GM04503 (cell line): Measurements from ENCODE around the gene MAT2A.
A peak's percentile ranks its signal among the peaks of the same experiment; 100 is the strongest.

Experiments
- DNase-seq: peaks from one replicate; pipeline ENCODE4 v3.0.0-alpha.2; 2012; ENCODE audit warnings: low read depth

Gene MAT2A

DNA sequence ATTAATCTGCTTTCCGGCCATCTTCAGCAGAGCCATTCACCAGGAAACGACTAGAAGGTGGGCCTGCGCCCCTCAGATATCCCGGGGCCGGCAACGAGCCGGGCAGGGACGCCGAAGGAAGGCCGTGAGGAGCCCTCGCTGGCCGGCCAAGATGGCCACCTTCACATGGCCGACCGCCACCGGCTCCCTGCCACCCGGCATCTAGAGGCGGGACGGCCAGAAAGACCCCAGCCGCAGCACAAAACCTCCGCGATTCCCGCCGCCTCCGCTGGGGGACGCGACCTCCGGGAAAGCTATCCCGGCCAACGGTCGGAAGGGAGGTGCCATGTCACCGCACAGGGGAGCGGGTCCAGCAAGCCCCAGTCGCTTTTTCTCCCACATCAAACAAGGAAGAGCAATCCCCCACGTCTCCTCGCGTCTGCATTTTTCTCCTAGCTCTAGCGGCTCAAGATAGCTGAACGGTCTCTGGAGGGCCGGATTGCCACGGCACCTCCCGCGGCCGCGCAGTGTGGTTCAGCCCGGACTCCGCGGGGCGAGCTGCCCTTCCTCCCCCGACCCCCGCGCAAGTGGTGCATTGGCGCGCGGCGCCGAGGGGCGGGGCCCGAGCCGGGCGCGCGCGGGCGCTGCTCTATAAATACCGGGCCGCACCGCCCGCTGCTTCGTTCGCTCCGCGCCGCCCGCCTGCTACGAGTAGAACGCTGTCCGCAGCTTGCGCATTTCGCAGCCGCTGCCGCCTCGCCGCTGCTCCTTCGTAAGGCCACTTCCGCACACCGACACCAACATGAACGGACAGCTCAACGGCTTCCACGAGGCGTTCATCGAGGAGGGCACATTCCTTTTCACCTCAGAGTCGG, at the start of gene MAT2A:
Gene MAT2A, plus strand, starts transcription at position 662 of the 854 bp plus-strand sequence. Its CDS starts 120 bp downstream, at position 782.
- no peak for DNase-seq

GRCh38 chr2:85490861-85491755, 47.9 kb upstream of the MAT2A start:
- DNase-seq = no peak

DNA sequence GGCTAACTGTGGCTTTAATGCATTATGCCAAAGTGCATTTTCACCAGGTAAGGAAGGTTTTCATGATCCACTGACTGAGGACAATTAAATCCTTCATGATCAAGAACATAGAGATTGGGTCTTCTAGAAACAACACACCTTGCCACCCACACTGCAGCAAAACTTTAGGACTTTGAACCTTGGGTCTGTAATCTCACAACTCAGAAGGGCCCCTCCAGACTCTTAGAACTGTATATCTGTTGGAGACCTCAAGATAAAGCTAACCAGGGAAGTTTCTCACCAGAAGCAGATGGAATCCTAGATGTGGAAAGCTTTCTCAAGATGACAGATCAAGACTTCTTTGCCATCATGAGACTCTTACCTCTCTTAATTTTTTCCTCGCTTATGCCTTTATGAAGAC, 42.5 kb upstream of the MAT2A start:
- no peak for DNase-seq

DNA sequence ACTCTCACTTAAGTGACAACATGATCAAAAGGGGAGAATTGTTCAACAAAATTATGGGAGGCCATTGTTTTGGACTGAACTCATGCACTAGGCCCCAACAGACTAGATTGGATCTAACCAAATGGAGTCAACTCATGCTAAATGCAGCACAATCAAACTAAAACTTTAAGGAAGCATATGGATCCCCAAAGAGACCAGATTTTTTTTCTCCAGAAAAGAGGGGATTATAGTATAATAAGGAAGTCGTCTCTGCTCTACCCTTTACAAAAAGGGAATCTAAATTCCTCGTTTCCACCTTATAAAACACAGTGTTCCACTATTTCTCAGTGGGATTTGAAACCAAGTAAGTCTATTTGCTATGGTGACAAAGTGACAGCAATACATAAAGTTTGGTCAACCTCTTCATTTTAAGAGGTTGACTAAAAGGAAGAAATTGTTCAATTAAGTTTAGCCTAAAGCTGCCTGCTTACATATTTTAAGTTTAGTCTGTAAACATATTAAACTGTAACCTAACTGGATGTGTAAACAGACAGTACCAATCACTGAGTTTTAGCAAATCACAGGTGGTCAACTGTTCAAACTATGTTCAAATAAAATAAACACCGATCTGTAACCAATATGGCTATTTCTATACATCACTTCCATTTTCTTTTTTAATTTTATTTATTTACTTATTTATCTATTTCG, 40.9 kb upstream of the MAT2A start:
- DNase-seq = no peak

GRCh38 chr2:85501248-85501647, 37.7 kb upstream of the MAT2A start:
- no peak for DNase-seq

DNA sequence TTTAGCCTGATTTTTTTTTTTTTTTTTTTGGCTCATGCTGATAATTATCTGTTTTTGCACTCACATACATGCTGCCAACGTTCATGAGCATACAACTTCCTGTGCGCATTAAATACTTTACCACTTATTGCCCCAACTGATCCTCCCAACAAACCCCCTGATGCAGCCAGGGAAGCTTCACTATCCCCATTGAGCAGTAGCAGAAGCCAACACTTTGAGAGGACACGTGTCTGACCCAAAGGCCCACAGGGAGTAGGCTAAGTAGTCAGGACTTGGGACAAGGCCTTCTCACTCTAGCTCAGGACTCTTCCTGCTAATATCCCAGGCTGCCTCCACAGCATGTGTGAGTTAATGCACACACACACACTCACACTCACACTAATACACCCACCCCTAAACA, 36.2 kb upstream of the MAT2A start:
- no peak for DNase-seq

DNA sequence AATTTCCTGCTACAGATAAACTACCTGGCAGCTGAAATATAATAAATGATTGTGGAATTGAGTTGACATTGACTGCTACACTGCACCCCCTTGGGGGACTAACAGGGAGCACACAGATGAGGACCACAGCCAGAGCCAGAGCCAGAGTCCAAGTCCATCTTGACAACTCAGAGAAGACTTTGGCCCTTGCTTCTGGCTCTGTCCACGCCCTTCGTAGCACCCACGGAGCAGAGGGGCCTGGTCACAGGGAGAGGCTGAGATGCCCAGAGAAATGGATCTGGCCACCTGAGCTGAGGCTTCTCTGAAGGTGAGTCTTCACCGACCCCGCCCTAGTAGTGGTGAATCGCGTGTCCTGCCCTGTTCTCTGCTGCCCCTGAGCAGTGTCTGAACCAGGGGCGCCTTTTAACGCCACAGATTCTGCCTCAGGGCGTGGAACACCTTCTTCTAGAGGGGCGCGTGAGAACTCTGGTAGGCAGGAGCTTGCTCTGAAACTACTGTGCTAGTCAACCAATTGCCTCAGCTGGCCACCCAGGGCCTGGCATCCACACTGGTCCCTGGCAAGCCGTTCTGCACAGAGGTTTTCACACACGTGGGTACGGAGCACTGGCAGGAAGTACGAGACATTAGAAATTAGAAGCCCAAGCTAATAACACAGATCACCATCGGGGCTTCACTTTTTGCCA, 35.7 kb upstream of the MAT2A start:
- no peak for DNase-seq

DNA sequence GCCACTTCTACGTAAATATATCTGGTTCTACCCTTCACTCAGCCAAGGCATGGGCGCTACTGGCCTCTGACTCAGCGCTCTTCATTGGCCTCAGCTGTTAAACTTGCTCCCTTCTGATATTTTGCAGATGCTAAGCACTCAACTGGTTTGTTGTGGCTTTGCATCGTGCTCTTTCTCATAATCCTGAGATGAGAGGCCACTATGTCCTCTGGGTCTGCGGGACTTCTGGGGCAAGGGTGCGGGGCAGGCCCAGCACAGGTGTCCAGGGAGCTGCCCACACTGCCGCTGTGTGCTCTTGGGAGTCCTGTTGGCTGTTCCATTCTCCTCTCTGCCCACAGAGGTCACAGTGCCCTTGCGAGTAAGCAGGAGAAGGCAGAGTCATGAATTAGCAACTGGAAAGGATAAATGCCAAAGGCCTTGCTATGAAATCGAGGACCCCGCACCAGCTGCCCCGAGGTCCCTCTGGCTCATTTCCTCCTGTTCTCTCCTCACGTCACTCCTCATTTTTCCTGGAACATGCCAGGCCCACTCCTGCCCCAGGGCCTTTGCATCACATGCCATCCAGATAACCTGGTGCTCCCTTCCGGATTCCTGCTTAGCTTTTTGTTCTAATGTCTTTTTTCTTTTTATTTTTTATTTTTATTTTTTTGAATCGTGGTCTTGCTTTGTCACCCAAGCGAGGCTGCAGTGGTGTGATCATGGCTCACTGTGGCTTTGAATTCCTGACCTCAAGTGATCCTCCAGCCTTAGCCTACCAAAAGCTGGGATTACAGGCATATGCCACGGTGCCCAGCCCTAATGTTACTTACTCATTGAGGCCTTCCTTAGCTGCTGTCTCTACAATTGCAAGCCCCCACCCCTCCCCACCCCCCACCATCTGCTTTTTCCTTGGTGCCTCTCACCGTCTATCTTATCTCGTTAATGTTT, 34.9 kb upstream of the MAT2A start:
- peak; percentile 57 for DNase-seq

- DNase-seq = peak; percentile 85
Observed at GRCh38 chr2:85504778-85505261, 34.1 kb upstream of the MAT2A start.

- DNase-seq = no peak
Observed at GRCh38 chr2:85505551-85506238, 33.3 kb upstream of the MAT2A start.

GRCh38 chr2:85506768-85507181, 32.2 kb upstream of the MAT2A start:
- DNase-seq = no peak

DNA sequence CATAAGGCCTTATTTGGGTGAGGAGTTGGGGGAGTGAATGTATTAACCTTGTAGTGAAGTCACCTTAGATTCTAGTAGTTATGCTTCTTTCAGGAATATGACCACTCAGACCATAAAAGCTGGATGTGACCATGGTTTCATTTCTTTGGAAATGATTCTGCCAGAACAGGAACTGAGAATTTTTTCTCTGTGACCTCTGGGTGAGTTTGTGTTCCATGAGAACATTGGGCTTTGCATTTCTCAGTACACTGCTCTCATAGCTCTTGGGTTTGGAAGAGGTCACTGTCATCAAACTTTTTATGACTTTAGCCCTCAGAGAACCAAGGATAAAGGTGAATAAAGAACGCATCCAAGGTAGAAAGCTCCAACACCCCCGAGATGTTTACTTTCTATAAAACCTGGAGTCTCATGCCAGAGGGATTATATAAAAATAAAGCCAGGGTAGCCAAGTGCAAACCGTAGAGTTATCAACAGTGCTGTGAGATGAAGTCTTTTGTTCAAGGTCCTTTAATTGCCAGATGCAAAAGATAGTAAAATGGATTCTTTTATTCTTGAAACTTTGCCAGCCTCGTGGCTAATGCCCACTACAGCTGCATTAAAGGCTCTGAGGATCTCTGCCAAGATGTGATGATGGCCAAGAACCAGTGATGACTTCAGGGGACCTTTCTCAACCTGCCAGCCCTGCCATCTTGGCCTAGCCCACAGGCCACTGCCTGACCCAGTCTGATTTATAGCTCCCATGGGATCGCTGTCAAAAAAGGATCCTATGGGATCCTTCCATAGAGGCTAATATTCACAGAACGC, 27.8 kb upstream of the MAT2A start:
- no peak for DNase-seq

DNA sequence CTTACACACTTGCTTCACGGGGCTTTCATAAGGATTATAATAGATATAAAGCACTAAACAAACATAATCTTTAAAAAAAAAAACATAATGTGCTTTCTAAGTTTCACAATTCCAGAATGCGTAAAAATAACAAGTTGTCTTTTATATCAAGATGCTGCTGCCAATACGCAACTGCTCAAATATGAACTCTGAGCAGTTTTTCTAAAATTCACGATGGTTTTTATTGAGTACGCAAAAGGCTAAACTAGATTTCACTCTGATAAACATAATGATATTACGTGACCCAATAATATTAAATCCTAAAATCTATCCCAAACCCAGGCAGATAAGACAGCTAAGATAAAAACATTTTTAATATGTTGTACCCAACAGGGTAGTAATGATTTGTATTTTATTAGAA, 24.6 kb upstream of the MAT2A start:
- DNase-seq = no peak

GRCh38 chr2:85516653-85517389, 22.1 kb upstream of the MAT2A start:
- DNase-seq = no peak

- DNase-seq = no peak
Observed at GRCh38 chr2:85522090-85522647, 16.8 kb upstream of the MAT2A start.

GRCh38 chr2:85523062-85523902, 15.7 kb upstream of the MAT2A start:
- no peak for DNase-seq

DNA sequence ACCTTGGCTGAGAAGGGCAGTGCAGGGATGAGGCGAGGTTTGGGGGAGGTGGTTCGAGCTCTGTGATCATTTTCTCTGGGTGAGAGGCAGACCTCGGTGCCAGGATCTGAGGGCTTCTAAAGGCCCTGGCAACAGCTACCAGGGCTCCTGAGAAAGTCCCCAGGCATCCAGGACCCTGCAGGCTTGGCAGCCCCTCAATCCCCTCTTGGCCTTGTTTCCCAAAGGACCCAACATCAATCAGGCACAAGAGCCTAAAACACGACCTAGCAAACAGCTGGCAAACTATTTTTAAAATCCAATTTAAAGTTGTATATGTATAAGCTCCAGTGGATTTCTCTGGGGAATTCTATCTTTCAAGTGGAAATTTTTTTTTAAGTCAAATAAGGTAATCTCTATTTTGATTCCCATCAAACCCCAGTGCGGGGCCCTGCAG, 15.0 kb upstream of the MAT2A start:
- DNase-seq = no peak
